CD4-positive, alpha-beta T cell (primary cell): Measurements from ENCODE around the gene C1QTNF8. TPM values are rescaled to one million over a fixed set of nuclear protein-coding genes. Genes with fewer than 3 reads are reported as not detected.
A peak's percentile ranks its signal among the peaks of the same experiment; 100 is the strongest.

ENCODE experiments used
- ATAC-seq: fragments of 200-7000 bp; cut with Tn5 transposase; one replicate; pipeline ENCODE4 v1.10.0; 2022; ENCODE audit warnings: mild to moderate bottlenecking; ENCODE audit not compliant: poor library complexity
- CTCF ChIA-PET: fragments of 350-600 bp; sonication (Branson Sonifier 250); formaldehyde crosslinking; loops from one replicate; lab custom pipeline; 2021; ENCODE audit warnings: antibody characterized with exemption, inconsistent platforms; lab: Charles Lee
- POLR2A ChIA-PET: fragments of 350-600 bp; sonication (Branson Sonifier 250); formaldehyde crosslinking; loops from one replicate; lab custom pipeline; 2021; ENCODE audit warnings: antibody characterized with exemption, inconsistent platforms; lab: Charles Lee
- DNase-seq, 14 experiments: peaks; one replicate each; pipeline ENCODE4 v3.0.0-alpha.2; 2013 to 2020; ENCODE audit warnings: mixed read lengths in 2 of 14
- H3K27ac ChIP-seq, 2 donors: one replicate each; pipeline versions ENCODE4 v1.5.1 to v1.7.0; 2013; ENCODE audit warnings: low read length in 2 of 2, low read depth in 1 of 2, mild to moderate bottlenecking in 1 of 2
- H3K27me3 ChIP-seq, 2 experiments: 1 replicate in 1 of 2; 2 replicates in 1 of 2; pipeline versions ENCODE4 v1.6.1 to v1.7.0; 2013; ENCODE audit warnings: low read length in 2 of 2, control low read depth in 1 of 2, mild to moderate bottlenecking in 1 of 2, moderate library complexity in 1 of 2; ENCODE audit not compliant: insufficient read depth in 2 of 2, control insufficient read depth in 1 of 2
- H3K36me3 ChIP-seq: one replicate; pipeline ENCODE4 v1.6.1; 2013; ENCODE audit warnings: low read length, control low read depth; ENCODE audit not compliant: insufficient read depth
- H3K4me1 ChIP-seq: one replicate; pipeline ENCODE4 v1.6.1; 2013; ENCODE audit warnings: low read length, control low read depth; ENCODE audit not compliant: insufficient read depth
- H3K4me3 ChIP-seq: one replicate; pipeline ENCODE4 v1.5.1; 2013; ENCODE audit warnings: mild to moderate bottlenecking, low read length, moderate library complexity
- H3K9me3 ChIP-seq, 2 experiments: 1 replicate in 1 of 2; 2 replicates in 1 of 2; pipeline versions ENCODE4 v1.6.1 to v1.7.0; 2013; ENCODE audit warnings: low read length in 2 of 2, mild to moderate bottlenecking in 2 of 2, control low read depth in 1 of 2, moderate library complexity in 1 of 2; ENCODE audit not compliant: control insufficient read depth in 1 of 2, insufficient read depth in 1 of 2
- H3K27ac Mint-ChIP-seq: one replicate; pipeline ENCODE4 v1.8.0; 2020; ENCODE audit warnings: mixed read lengths
- H3K27me3 Mint-ChIP-seq: one replicate; pipeline ENCODE4 v1.8.0; 2021; ENCODE audit warnings: mixed read lengths
- H3K36me3 Mint-ChIP-seq: one replicate; pipeline ENCODE4 v1.8.0; 2021; ENCODE audit warnings: low read depth, mixed read lengths
- H3K4me1 Mint-ChIP-seq: one replicate; pipeline ENCODE4 v1.8.0; 2021; ENCODE audit warnings: low read depth, mixed read lengths
- H3K4me3 Mint-ChIP-seq: one replicate; pipeline ENCODE4 v1.8.0; 2020; ENCODE audit warnings: mild to moderate bottlenecking, mixed read lengths
- H3K9me3 Mint-ChIP-seq: one replicate; pipeline ENCODE4 v1.8.0; 2020; ENCODE audit warnings: mixed read lengths
- intact Hi-C, 2 experiments: fragments of 100-400 bp; cut with DNase I in 1 of 2; cut with micrococcal nuclease in 1 of 2; formaldehyde crosslinking; loops; one replicate each; pipeline versions ENCODE4 v1.15.1 to v1.9.0; 2023 to 2025; cut with DNase I, micrococcal nuclease
- total RNA-seq, 174 experiments: library from RNA in 2 of 174; stranded (reverse) in 2 of 174; gene quantifications; one replicate each; pipeline ENCODE4 v1.2.3 and lab custom pipeline; 2021 to 2026
- TF ChIP-seq, protein P1 (sequence below): fragments of 200-600 bp; IDR thresholded peaks from one replicate; pipeline ENCODE4 v1.8.0; 2022; ENCODE audit warnings: antibody characterized with exemption, mild to moderate bottlenecking

C1QTNF8 gene
- total RNA-seq, 2 experiments from 2014 or later, result not detected

DNA sequence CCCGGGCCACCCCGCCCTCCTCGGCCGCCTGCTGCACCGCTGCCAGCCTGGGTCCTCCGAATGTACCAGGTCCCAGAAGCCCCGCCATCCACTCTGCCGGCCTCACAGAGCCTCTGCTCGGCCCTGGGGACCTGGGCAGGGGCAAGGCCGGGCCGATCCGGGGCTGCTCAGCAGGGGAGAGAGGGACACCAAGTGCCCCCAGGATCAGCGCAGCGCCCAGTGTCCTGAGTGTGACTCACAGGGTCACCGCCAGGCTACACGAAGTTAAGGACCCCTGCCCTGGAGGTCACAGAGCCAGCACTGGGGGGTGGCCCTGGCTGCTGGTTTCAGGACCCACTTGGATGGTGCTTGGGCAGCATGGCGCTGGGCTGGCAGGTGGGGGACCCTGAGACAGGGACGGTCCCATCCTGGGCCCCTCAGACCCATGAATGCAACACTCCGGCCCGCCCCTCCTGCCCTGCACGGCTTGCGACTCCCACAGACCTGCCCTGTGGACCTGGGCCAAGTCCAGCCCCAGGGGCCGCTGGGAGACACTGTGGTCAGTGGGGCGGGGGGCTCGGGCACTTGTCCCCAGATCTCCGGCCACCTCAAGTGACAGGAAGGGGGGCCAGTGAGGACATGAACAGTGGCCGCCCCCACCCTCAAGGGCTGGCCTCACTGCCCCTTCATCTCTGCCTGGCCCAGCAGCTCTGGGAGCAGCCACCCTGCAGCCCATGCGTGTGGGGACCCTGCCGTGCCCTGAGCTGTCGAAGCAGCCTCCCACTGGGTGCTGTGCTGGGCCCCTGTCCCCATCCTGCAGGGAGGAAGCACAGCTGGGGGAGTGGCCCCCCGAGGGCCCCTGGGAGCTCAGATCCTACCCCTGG is 46.7 kb downstream of the C1QTNF8 start:
- no peak overlapping the region for H3K4me3 ChIP-seq
- DNase-seq, result no peak
- peaks cover 3% of the 10 kb centered on the region for H3K4me1 ChIP-seq
- H3K27ac Mint-ChIP-seq, result no peak overlapping the region
- ChIA-PET CTCF (no interaction called here), POLR2A (no interaction called here)
- no peaks in the 10 kb centered on the region for H3K36me3 ChIP-seq
- TF ChIP-seq, protein P1, sequence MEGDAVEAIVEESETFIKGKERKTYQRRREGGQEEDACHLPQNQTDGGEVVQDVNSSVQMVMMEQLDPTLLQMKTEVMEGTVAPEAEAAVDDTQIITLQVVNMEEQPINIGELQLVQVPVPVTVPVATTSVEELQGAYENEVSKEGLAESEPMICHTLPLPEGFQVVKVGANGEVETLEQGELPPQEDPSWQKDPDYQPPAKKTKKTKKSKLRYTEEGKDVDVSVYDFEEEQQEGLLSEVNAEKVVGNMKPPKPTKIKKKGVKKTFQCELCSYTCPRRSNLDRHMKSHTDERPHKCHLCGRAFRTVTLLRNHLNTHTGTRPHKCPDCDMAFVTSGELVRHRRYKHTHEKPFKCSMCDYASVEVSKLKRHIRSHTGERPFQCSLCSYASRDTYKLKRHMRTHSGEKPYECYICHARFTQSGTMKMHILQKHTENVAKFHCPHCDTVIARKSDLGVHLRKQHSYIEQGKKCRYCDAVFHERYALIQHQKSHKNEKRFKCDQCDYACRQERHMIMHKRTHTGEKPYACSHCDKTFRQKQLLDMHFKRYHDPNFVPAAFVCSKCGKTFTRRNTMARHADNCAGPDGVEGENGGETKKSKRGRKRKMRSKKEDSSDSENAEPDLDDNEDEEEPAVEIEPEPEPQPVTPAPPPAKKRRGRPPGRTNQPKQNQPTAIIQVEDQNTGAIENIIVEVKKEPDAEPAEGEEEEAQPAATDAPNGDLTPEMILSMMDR, result no peak
- H3K36me3 Mint-ChIP-seq, result no peaks in the 10 kb centered on the region
- no peaks in the 10 kb centered on the region for H3K9me3 Mint-ChIP-seq
- intact Hi-C loops, result no loop called here
- no peak overlapping the region for H3K4me3 Mint-ChIP-seq
- no peaks in the 10 kb centered on the region for H3K27me3 Mint-ChIP-seq
- H3K9me3 ChIP-seq, result peaks cover 0 to 8% of the 10 kb centered on the region in 2 experiments
- no peak overlapping the region for H3K27ac ChIP-seq
- H3K4me1 Mint-ChIP-seq, result no peaks in the 10 kb centered on the region
- peaks cover 0 to 6% of the 10 kb centered on the region in 2 experiments for H3K27me3 ChIP-seq
- no peak for ATAC-seq

DNA sequence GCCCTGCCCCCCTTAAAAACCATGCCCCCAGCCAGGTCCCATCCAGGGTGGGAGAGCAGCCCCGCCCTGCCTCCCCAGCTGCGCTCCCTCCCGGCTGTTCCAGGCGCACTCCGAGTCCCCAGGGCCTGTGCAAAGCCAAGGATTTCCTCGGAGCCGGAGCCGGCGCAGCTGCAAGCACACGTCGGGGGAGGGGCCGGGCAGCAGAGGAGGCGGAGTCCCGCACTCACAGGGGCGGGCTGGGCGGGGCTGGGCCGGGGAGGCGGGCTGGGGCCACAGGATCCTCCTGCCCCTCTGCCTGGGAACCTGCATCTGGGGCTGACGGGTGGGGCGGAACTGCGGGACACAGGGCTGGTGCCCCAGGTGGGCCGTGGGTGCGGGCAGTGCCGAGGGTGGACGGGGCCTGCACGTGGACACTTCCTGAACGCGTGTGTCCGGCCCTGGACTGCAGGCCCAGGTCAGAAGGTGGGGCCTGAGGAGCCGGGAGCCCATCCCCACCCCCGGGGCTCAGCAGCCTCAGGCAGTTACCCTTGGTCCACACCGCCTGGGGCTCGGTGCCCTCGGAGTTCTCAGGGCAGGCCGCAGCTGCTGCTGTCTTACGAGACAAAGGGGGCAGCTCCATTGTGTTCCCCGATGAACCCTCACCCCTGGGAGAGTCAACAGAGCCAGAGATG is 47.5 kb downstream of the C1QTNF8 start:
- no peaks in the 10 kb centered on the region for H3K4me1 Mint-ChIP-seq
- Histone ChIP-seq H3K4me3 (no peak overlapping the region), H3K27ac (no peak overlapping the region), H3K9me3 (peaks cover 0 to 8% of the 10 kb centered on the region in 2 experiments), H3K36me3 (no peaks in the 10 kb centered on the region), H3K4me1 (peaks cover 3% of the 10 kb centered on the region), H3K27me3 (peaks cover 0 to 6% of the 10 kb centered on the region in 2 experiments)
- H3K36me3 Mint-ChIP-seq, result no peaks in the 10 kb centered on the region
- no peaks in the 10 kb centered on the region for H3K27me3 Mint-ChIP-seq
- no peak overlapping the region for H3K27ac Mint-ChIP-seq
- DNase-seq, result peak in 3 of 14 experiments; percentile 30 to 45 (median 36)
- no peaks in the 10 kb centered on the region for H3K9me3 Mint-ChIP-seq
- TF ChIP-seq, protein P1, result no peak
- intact Hi-C loops, result no loop called here
- peak; percentile 62 for ATAC-seq
- no peak overlapping the region for H3K4me3 Mint-ChIP-seq
- POLR2A ChIA-PET, result no interaction called here
- CTCF ChIA-PET, result interaction anchor here (1.5 kb wide), 1 partner anchor 9 kb away, joined by 3 read pairs; no protein-coding TSS in a partner anchor

DNA sequence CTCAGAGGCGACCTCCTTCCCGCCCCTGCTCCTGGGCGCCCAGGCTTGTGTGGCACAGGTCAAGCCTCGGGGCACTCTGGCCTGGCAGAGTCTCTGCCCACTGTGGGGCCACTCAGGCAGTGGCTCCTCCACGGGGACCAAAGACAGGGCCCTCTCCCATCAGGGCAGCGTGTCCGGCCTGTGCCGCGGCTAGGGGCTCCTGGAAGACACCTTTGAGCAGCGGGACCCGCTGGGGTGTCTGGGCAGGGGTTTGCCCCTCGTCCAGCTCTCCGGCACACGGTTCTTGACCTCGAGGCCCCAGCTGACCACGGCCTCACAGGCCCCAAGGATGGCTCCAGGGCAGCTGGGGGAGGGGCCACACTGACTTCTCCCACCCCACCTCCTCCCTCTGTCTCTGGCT is 48.2 kb downstream of the C1QTNF8 start:
- ATAC-seq, result no peak

More for the DNA sequence above, 48.2 kb downstream of the C1QTNF8 start:
- no peak overlapping the region for H3K4me3 ChIP-seq
- DNase-seq, result no peak
- Mint-ChIP-seq H3K4me3 (no peak overlapping the region), H3K27ac (no peak overlapping the region), H3K36me3 (no peaks in the 10 kb centered on the region), H3K9me3 (no peaks in the 10 kb centered on the region), H3K27me3 (no peaks in the 10 kb centered on the region), H3K4me1 (no peaks in the 10 kb centered on the region)
- intact Hi-C loops, result no loop called here
- peaks cover 3% of the 10 kb centered on the region for H3K4me1 ChIP-seq
- peaks cover 0 to 6% of the 10 kb centered on the region in 2 experiments for H3K27me3 ChIP-seq
- no peaks in the 10 kb centered on the region for H3K36me3 ChIP-seq
- CTCF ChIA-PET, result interaction anchor here (1.5 kb wide), 1 partner anchor 10 kb away, joined by 3 read pairs; no protein-coding TSS in a partner anchor
- POLR2A ChIA-PET, result no interaction called here
- no peak overlapping the region for H3K27ac ChIP-seq
- TF ChIP-seq, protein P1, result no peak
- peaks cover 0 to 8% of the 10 kb centered on the region in 2 experiments for H3K9me3 ChIP-seq
